Activated CD8-positive, alpha-beta T cell treated with anti-CD3 and anti-CD28 coated beads, Interleukin-2, amount 10 ng/mL, durations not matched to agents 7 days and 5 days (primary cell): Measurements from ENCODE around the gene KRTAP10-5. TPM values are rescaled to one million over a fixed set of nuclear protein-coding genes. Genes with fewer than 3 reads are reported as not detected.

Source experiments
- ATAC-seq: fragments of 150-1000 bp; cut with Tn5 transposase; one replicate; pipeline ENCODE4 v1.10.0; 2021; ENCODE audit warnings: moderate library complexity
- CTCF ChIA-PET: fragments of 350-600 bp; sonication (Branson Sonifier 250); formaldehyde crosslinking; loops from one replicate; lab custom pipeline; 2021; ENCODE audit warnings: antibody characterized with exemption; lab: Charles Lee
- POLR2A ChIA-PET: fragments of 350-600 bp; sonication (Branson Sonifier 250); formaldehyde crosslinking; loops from one replicate; lab custom pipeline; 2021; ENCODE audit warnings: antibody characterized with exemption; lab: Charles Lee
- DNase-seq: peaks from one replicate; pipeline ENCODE4 v3.0.0-alpha.2; 2020
- H3K27ac Mint-ChIP-seq: one replicate; pipeline ENCODE4 v1.8.0; 2021; ENCODE audit warnings: mild to moderate bottlenecking, mixed read lengths
- H3K27me3 Mint-ChIP-seq: one replicate; pipeline ENCODE4 v1.8.0; 2021; ENCODE audit warnings: low read depth, mixed read lengths
- H3K36me3 Mint-ChIP-seq: one replicate; pipeline ENCODE4 v1.8.0; 2021; ENCODE audit warnings: low read depth, mixed read lengths
- H3K4me1 Mint-ChIP-seq: one replicate; pipeline ENCODE4 v1.8.0; 2021; ENCODE audit warnings: low read depth, mixed read lengths
- H3K4me3 Mint-ChIP-seq: one replicate; pipeline ENCODE4 v1.8.0; 2021; ENCODE audit warnings: mild to moderate bottlenecking, mixed read lengths
- H3K9me3 Mint-ChIP-seq: one replicate; pipeline ENCODE4 v1.8.0; 2022; ENCODE audit warnings: mixed read lengths; ENCODE audit not compliant: insufficient read depth
- total RNA-seq, 2 experiments: library from RNA; stranded (reverse); gene quantifications; one replicate each; pipeline ENCODE4 v1.2.3, GENCODE V29; 2021

KRTAP10-5 gene
- total RNA-seq, 2 experiments from 2014 or later: not detected

DNA sequence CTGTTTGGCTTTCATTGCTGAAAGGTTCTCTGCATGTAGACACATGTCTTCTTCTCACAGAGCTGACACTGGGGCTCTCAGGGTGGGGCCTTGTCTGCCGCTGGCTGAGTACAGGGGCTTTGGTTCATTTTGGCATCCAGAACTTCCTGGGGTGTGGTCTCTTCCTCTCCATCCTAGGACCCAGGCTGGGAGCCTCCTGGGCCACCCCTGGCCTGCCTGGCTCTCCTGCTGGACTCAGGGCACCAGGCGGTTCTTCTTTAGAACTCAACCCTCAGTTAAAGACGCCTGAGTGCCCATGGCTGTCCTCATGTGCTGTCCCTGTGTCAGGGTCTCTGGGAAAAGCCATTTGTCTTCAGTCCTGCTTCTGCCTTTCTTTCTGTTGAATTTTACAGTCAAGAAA, 5.5 kb upstream of the KRTAP10-5 start:
- Mint-ChIP-seq H3K4me3 (no peak overlapping the region), H3K4me1 (peaks cover 3% of the 10 kb centered on the region), H3K9me3 (peaks cover 17% of the 10 kb centered on the region), H3K27me3 (peaks cover 30% of the 10 kb centered on the region), H3K36me3 (no peaks in the 10 kb centered on the region), H3K27ac (no peak overlapping the region)
- ChIA-PET CTCF (no interaction called here), POLR2A (no interaction called here)
- DNase-seq (no peak), ATAC-seq (no peak)

DNA sequence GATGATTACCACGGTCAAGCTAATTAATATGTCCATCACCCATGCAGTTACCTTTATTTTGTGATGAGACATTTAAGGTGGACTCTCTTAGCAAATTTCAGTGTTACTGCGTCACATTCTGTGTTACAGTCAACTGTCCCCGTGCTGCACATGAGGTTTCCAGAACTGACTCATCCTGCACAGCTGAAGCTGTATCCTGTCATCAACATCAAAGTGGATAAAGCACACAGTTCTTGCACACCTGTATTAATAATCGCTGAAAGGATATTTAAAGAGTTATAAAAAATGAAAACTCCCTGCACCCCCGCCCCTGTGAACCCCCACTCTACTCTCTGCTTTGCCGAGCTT, 3.4 kb upstream of the KRTAP10-5 start:
- Mint-ChIP-seq H3K36me3 (peaks cover 4% of the 10 kb centered on the region), H3K4me3 (no peak overlapping the region), H3K4me1 (peaks cover 3% of the 10 kb centered on the region), H3K9me3 (peaks cover 18% of the 10 kb centered on the region), H3K27me3 (peaks cover 30% of the 10 kb centered on the region), H3K27ac (no peak overlapping the region)
- no peak for DNase-seq
- POLR2A ChIA-PET: no interaction called here
- CTCF ChIA-PET: interaction anchor here (1.2 kb wide), 1 partner anchor 210 kb away, joined by 3 read pairs; no protein-coding TSS in a partner anchor
- ATAC-seq: no peak

DNA sequence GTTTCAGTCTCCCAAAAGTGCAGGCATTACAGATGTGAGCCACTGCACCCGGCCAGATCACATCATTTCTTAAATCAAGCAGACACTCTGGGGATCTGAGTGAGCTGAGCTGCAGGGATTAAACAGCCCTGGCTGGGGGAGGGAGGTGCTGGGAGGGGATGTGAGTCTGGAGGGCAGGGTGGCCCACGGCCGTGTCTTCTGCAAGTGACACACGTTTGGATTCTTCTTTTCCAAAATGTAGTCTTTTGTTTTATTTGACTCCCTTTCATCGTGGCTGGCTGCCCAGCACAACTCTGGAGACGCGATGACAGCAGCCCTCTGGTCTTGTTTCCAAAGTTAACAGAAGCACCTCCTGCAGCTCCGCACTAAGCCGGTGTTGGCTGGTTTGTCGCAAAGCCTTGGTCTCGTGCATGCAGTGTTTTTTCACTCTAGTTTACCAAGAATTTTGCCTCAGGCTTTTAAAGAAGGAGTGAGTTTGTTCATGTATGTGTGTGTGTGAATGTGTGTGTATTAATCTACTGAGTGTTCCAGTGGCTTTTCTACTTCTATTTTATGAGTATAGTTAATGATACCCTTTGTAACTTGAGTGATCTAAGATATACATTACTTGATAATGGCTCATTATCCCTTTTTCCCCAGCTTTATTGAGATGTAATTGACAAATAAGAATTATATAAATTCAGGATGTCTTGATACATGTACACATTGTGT, 2.8 kb upstream of the KRTAP10-5 start:
- POLR2A ChIA-PET: no interaction called here
- Mint-ChIP-seq H3K36me3 (peaks cover 4% of the 10 kb centered on the region), H3K27me3 (peaks cover 28% of the 10 kb centered on the region), H3K27ac (no peak overlapping the region), H3K4me3 (no peak overlapping the region), H3K4me1 (peaks cover 3% of the 10 kb centered on the region), H3K9me3 (peaks cover 20% of the 10 kb centered on the region)
- CTCF ChIA-PET: no interaction called here
- DNase-seq (no peak), ATAC-seq (no peak)

DNA sequence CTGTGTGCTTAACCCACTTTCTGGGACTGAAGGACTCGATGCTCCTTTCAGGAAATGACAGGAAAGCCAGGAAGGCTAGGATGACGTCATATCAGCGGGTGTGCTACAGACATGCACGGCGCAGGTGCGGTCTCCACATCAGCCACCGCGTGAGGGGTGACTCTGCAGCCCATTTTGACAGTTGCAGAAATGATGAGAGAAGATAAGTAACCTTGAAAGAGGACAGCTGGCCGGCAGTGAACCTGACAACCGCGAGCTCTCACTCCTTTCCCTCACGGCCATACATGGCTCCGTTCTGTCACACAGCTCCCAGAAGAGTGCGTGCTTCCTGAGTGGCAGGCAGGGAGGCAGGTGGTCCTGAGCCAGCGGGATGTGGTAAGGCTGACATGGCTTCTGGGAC, 1.7 kb upstream of the KRTAP10-5 start:
- H3K9me3 Mint-ChIP-seq: peaks cover 28% of the 10 kb centered on the region
- H3K36me3 Mint-ChIP-seq: peaks cover 4% of the 10 kb centered on the region
- ATAC-seq (no peak), DNase-seq (no peak)
- no peak overlapping the region for H3K27ac Mint-ChIP-seq
- H3K27me3 Mint-ChIP-seq: peaks cover 19% of the 10 kb centered on the region
- H3K4me1 Mint-ChIP-seq: peaks cover 3% of the 10 kb centered on the region
- no peak overlapping the region for H3K4me3 Mint-ChIP-seq
- ChIA-PET CTCF (no interaction called here), POLR2A (no interaction called here)

DNA sequence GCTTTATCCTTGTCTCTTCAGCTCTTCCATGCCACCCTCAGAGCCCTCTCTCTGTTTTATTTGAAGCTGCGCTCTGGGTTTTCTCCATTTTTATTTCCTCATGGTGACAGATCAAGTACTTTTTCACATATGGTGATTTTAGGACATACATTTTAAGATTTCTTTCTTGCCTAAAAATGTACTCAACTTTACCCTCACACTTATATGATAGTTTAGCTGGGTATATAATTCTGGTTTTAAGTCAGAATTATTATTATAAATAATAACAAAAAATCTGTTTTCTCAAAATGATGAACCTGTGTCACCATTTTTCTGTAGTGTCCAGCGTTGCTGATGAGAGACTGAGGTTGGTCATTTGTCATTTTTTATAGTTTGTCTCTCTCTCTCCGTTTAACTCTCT, 754 bp upstream of the KRTAP10-5 start:
- H3K36me3 Mint-ChIP-seq: peaks cover 4% of the 10 kb centered on the region
- H3K9me3 Mint-ChIP-seq: peaks cover 33% of the 10 kb centered on the region
- peaks cover 3% of the 10 kb centered on the region for H3K4me1 Mint-ChIP-seq
- no peak for DNase-seq
- H3K27ac Mint-ChIP-seq: no peak overlapping the region
- CTCF ChIA-PET: no interaction called here
- no peak overlapping the region for H3K4me3 Mint-ChIP-seq
- H3K27me3 Mint-ChIP-seq: peaks cover 11% of the 10 kb centered on the region
- POLR2A ChIA-PET: no interaction called here
- no peak for ATAC-seq

DNA sequence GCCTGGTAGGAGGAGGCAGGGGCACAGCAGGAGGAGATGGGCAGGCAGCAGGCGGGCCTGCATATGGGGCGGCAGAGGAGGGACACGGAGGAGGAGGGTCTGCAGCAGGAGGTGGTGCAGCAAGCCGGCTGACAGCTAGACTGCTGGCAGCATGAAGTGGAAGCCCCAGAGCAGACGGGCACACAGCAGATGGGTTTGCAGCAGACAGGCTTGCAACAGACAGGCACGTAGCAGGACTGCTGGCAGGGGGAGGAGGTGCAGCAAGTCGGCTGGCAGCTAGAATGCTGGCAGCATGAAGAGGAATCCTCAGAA, 615 bp downstream of the KRTAP10-5 start:
- ChIA-PET CTCF (no interaction called here), POLR2A (no interaction called here)
- DNase-seq (no peak), ATAC-seq (no peak)
- H3K27ac Mint-ChIP-seq: no peak overlapping the region
- peaks cover 4% of the 10 kb centered on the region for H3K36me3 Mint-ChIP-seq
- no peak overlapping the region for H3K4me3 Mint-ChIP-seq
- H3K27me3 Mint-ChIP-seq: peaks cover 4% of the 10 kb centered on the region
- peaks cover 3% of the 10 kb centered on the region for H3K4me1 Mint-ChIP-seq
- H3K9me3 Mint-ChIP-seq: peaks cover 37% of the 10 kb centered on the region

DNA sequence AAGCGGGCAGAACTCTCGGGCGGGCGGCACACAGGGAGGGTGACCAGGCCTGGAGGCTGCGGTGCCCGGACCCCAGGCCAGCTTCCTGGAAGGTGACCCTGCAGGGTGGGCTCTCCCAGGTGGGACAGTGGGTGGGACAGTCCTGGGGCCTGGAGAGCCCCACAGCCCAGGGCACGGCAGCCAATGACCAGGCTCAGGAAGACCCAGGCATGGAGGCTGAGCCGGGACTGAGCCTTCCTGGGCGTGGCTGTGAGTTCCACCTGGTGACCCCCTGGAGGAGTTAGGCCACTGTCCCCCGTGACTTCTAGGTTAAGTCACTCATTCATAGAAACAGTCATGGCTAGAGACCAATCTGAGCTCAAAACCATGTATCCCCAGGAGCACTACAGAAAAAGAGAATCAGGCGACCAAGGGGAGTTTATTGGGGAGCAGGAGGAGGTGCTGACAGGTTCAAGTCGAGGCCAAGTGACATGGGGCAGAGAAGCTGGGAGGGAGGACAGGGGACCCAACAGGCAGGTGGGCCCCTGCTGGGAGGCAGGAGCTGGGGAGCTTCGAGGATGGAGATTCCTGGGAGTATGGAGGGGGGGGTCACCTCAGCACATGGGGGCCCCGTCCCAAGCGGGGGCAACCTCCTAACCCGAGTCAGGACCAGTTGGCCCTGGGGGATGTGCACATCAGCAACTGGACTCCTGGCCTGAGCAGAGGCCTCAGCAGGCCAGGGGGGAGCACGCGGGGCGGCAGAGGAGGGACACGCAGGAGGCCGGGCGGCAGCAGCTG, 1.2 kb downstream of the KRTAP10-5 start:
- CTCF ChIA-PET: no interaction called here
- POLR2A ChIA-PET: no interaction called here
- no peak overlapping the region for H3K4me3 Mint-ChIP-seq
- H3K27me3 Mint-ChIP-seq: peaks cover 6% of the 10 kb centered on the region
- ATAC-seq (no peak), DNase-seq (no peak)
- peaks cover 37% of the 10 kb centered on the region for H3K9me3 Mint-ChIP-seq
- H3K4me1 Mint-ChIP-seq: peaks cover 3% of the 10 kb centered on the region
- H3K27ac Mint-ChIP-seq: no peak overlapping the region
- peaks cover 4% of the 10 kb centered on the region for H3K36me3 Mint-ChIP-seq

DNA sequence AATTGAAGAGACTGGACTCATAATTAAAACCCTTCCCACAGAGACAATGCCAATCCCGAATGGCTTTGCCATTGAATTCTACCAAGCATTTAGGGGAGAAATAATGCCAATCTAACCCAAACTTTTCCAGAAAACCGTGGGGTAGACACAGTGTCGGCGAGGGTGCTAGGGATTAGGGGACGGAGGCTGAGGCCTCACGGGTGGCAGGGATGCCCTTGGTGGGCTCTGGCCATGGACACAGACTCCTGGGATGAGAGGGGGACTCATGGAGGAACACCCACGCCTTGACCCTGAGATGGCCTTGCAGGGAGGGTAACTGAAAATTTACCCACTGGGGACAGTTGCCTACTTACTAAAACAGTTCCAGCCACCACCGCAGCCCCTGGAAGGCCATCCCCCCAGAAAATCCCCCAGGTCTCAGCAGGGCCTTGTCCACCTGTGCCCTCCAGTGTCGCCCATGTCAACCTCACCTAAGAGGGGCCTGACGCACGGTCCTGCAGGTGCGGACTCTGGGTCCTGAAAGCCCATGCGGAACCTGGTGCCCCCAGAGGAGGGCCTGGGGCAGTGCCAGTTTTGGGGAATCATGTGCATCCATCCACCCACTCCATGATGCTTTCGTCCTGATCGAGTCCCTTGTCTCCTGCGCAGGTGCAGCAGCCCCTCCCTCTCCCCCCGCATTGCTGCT, 1.9 kb downstream of the KRTAP10-5 start:
- CTCF ChIA-PET: no interaction called here
- H3K27ac Mint-ChIP-seq: no peak overlapping the region
- peaks cover 37% of the 10 kb centered on the region for H3K9me3 Mint-ChIP-seq
- H3K4me3 Mint-ChIP-seq: no peak overlapping the region
- POLR2A ChIA-PET: no interaction called here
- peaks cover 4% of the 10 kb centered on the region for H3K27me3 Mint-ChIP-seq
- no peak for ATAC-seq
- peaks cover 4% of the 10 kb centered on the region for H3K36me3 Mint-ChIP-seq
- DNase-seq: no peak
- H3K4me1 Mint-ChIP-seq: no peaks in the 10 kb centered on the region

DNA sequence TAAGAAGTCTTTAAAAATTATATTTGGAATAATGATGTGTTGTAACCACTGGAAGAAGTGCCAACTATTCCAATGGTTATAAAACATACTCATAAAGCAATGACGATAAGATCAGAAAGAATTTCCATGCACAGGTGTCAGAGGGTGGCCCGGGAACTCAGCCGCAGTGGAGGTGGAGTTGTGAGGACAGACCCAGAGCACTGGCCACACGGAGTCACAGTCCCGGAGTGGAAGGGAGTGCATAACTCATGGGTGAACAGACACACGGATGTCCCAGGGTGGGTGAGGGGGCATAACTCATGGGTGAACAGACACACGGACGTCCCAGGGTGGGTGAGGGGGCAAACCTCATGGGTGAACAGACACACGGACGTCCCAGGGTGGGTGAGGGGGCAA, 4.4 kb downstream of the KRTAP10-5 start:
- ChIA-PET CTCF (no interaction called here), POLR2A (no interaction called here)
- H3K27me3 Mint-ChIP-seq: peaks cover 2% of the 10 kb centered on the region
- DNase-seq (no peak), ATAC-seq (no peak)
- H3K9me3 Mint-ChIP-seq: peaks cover 22% of the 10 kb centered on the region
- H3K27ac Mint-ChIP-seq: no peak overlapping the region
- peaks cover 4% of the 10 kb centered on the region for H3K36me3 Mint-ChIP-seq
- H3K4me1 Mint-ChIP-seq: no peaks in the 10 kb centered on the region
- no peak overlapping the region for H3K4me3 Mint-ChIP-seq

DNA sequence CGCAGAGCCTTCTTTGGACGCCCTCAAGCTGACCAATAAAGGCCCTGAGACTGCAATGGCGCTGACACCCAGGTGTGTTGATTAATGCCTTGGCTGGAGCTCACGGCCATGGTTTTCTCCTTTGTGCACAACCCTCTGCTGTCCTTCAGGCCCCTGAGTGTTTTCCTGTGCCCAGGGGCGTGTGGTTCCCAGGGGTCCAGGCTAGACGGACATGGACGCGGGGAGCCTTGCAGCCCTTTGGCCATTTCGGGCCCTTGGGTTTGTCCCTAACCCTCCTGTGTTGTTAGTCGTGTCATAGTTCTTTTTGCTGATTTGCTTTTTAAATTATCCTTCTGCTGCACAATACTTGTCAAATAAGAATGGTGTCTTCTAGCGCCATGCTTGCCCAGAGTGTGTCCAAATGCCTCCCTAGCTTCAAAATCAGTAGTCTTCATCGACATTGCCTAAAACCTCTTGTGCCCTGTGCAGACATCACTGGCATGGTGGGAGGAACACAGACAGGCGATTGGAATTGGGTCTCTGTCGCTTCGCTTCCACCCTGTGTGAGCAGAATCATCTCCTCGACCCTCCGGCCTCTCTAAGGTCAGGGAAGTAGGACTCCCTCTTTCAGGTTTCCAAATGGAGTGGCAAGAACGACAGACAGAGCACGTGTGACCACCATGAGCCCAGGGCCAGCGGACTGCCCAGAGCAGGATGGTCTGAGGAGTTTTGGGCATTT, 4.9 kb downstream of the KRTAP10-5 start:
- ChIA-PET POLR2A (no interaction called here), CTCF (no interaction called here)
- H3K4me1 Mint-ChIP-seq: no peaks in the 10 kb centered on the region

DNA sequence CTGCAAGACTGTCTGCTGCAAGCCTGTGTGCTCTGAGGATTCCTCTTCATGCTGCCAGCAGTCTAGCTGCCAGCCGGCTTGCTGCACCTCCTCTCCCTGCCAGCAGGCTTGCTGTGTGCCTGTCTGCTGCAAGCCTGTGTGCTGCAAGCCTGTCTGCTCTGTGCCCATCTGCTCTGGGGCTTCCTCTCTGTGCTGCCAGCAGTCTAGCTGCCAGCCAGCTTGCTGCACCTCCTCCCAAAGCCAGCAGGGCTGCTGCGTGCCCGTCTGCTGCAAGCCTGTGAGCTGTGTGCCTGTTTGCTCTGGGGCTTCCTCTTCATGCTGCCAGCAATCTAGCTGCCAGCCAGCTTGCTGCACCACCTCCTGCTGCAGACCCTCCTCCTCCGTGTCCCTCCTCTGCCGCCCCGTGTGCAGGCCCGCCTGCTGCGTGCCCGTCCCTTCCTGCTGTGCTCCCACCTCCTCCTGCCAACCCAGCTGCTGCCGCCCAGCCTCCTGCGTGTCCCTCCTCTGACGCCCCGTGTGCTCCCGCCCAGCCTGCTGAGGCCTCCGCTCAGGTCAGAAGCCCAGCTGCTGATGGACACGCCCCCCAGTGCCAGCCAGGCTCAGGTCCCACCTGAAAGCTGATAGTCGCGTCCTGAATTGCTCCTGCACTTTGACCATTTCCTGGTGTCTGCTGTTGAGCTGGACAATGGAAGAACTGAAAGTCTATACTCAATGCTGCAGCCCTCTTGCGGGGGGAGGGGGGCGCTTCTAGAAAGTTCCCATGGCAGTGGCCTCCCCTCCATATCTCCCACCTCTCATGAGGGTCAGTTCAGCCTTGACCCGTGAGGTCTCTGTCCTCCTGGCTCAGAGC, 5.7 kb downstream of the KRTAP10-5 start:
- CTCF ChIA-PET: interaction anchor here (0.9 kb wide), 1 partner anchor 219 kb away, joined by 3 read pairs; no protein-coding TSS in a partner anchor
- Mint-ChIP-seq H3K4me1 (no peaks in the 10 kb centered on the region), H3K27me3 (peaks cover 2% of the 10 kb centered on the region), H3K4me3 (no peak overlapping the region), H3K27ac (no peak overlapping the region), H3K36me3 (peaks cover 2% of the 10 kb centered on the region), H3K9me3 (peaks cover 20% of the 10 kb centered on the region)
- DNase-seq (no peak), ATAC-seq (no peak)
- POLR2A ChIA-PET: no interaction called here

More for the DNA sequence above, 4.9 kb downstream of the KRTAP10-5 start:
- peaks cover 20% of the 10 kb centered on the region for H3K9me3 Mint-ChIP-seq
- peaks cover 2% of the 10 kb centered on the region for H3K27me3 Mint-ChIP-seq
- no peak overlapping the region for H3K4me3 Mint-ChIP-seq
- no peak for DNase-seq
- no peak for ATAC-seq
- H3K27ac Mint-ChIP-seq: no peak overlapping the region
- H3K36me3 Mint-ChIP-seq: peaks cover 4% of the 10 kb centered on the region
